Measurements from ENCODE around the gene ARHGAP36.

GRCh38 chrX:131136776-131137175, 78.6 kb downstream of the ARHGAP36 start:
- TF ChIP-seq, protein P1, sequence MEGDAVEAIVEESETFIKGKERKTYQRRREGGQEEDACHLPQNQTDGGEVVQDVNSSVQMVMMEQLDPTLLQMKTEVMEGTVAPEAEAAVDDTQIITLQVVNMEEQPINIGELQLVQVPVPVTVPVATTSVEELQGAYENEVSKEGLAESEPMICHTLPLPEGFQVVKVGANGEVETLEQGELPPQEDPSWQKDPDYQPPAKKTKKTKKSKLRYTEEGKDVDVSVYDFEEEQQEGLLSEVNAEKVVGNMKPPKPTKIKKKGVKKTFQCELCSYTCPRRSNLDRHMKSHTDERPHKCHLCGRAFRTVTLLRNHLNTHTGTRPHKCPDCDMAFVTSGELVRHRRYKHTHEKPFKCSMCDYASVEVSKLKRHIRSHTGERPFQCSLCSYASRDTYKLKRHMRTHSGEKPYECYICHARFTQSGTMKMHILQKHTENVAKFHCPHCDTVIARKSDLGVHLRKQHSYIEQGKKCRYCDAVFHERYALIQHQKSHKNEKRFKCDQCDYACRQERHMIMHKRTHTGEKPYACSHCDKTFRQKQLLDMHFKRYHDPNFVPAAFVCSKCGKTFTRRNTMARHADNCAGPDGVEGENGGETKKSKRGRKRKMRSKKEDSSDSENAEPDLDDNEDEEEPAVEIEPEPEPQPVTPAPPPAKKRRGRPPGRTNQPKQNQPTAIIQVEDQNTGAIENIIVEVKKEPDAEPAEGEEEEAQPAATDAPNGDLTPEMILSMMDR (IDR thresholded peaks at IDR 0.05; ENCODE audit: borderline replicate concordance, extremely low read depth, low read length, poor library complexity, severe bottlenecking): no peak
- TF ChIP-seq EZH2 (IDR thresholded peaks at IDR 0.05; ENCODE audit: borderline replicate concordance, low read depth, low read length, severe bottlenecking): no peak

Measured in DND-41 (cell line).